Measurements from ENCODE around the gene CREBL2.
"Not testable (repeated sequence)": the region's sequence is repeated elsewhere in the genome, so short reads cannot be mapped to it uniquely, and the experiment has no call there.

CREBL2 gene, protein sequence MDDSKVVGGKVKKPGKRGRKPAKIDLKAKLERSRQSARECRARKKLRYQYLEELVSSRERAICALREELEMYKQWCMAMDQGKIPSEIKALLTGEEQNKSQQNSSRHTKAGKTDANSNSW

DNA sequence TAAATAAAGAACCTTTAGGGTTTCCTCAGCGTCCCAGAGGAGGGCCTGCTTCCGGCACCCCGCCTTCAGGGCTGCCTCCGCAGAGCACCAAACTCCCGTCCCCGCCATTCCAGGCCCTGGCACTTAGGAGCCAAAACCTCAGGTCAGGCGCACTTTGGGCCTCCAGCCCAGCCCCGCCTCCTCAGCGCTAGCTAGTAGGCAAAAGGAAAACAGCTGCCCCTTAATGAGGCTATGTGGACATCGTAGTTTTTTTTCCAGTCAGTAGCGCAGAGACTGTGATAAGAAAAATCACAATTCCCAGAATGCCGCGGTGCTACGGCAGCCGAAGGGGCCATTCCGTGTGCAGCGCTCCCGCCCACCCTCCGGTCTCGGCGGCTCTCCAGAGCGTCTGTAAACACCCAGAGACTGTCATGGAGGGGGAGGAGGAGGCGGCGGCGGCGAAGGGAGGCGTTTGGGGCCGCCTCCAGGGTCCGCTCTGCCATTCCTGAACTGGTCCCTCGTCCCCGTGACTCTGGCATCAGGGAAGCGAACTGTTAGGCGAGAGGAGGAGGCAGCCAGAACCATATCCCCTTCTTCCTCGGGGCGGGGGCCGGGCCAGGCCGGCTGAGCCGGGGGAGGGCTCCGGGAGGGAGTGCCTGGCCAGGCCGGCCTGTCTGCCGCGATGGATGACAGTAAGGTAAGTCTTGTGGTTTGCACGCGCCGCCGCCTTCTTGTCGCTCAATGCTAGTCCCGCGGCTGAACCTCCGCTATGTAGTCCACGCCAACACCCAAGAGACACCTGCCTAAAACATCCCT is at the start of gene CREBL2:
CREBL2 (plus strand) TSS at position 365 of the 795 bp plus-strand sequence; CDS start at position 662, 297 bp downstream.
- DNase-seq = peak; percentile 78

DNA sequence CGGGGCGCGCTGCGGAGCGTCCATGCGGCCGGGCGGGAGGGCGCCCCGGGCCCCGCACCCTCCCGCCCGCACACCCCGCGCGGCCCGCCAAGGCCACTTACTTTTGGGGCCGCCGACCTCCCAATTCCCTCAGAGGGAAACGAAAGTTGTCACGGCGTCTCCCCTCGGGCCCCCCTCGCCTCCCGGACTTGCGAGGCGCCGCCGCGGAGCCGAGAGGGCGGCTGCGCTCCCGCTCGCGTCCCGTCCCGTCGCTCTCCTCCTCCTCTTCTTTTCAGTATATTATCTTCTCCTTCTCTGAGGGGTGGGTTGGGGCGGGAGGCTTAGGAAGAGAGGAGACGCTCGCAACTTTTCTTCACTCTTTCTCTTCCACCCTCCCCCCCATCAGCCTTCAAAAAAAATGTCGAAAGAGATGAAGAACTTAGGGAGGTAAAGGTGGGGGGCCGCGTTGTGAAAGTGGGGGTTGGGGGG is 49.6 kb upstream of the CREBL2 start:
- peak; percentile 19 for DNase-seq

DNA sequence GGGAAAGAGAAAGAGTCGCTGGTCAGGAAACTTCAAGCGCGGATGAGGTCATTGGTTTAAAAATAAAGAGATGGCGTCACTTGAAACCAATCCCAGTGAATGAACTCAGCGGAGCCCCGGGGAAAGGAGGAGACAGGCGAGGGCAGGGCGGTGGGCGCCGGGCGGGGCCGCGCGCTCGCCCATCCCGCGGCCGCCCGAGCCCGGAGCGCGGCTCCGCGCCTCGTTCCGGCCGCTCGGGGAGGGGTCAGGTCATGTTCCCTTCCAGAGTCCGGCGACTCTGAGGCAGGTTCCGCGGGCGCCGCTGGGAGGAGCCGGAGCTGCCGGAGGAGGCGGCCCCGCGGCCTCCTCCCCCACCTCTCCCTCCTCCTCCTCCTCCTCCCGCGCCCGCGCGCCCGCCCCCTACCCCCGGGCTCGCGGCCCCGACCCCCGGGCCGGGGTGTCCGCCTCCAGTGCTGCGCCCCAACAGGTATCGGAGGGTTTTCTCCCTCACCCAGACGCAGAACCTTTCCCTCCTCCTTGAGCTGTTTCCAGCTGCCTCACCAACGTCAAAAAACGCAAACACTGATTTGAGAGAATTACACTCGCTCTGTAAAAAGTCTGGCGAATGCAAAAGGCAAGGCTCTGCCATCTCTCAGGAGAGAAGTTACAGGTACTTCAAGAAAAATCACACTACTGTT is 49.0 kb upstream of the CREBL2 start, which contains the start of gene DUSP16:
DUSP16 (minus strand) TSS at position 279 of the 677 bp plus-strand sequence. CDS start 41,765 bp downstream, outside the sequence.
- DNase-seq = peak; percentile 60

DNA sequence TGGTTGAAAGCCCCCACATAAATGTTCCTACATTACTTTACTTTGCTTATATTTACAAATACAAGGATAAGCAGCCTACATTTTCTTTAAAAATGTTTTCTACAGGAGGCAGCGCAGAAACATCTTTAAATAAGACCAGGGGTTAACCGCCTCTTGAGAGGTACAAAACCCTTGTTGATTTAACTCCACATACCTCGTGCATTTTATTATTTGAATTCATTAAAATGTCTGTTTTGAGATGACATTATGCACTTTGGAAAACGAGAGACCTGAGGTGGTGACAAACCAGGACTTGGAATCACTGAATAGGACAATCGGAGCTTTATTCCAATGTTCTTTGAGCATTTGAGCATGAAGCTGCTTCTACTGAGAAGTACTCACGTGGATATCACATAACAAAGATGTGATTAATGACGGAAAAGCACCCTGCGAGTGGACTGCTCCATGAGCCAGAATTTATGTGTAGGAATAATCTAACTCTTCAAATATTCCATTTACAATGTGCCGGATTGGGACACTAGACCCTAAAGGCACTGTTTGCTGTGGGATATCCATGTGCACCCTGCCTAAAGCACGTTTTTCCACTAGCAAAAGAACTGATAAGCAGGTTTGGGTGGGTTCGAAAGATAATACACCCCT is 48.3 kb upstream of the CREBL2 start:
- no peak for DNase-seq

DNA sequence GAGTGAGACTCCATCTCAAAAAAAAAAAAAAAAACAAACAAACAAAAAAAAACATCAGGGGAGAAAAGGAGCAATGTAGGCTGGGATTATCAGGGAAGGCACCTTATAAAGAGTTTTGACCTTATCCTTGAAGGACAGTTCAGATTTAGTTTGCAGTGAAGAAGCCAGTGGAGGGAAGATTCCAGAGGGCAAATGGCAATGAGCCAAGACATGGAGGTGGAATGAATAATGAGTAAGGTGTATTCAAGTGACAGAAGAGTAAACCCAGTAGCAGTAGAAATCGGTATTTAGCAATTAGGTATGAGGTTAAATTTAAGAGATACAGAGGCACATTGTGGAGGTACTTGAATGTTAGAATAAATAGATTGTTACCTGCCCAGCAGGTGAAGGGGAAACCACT is 46.8 kb upstream of the CREBL2 start:
- no peak for DNase-seq

DNA sequence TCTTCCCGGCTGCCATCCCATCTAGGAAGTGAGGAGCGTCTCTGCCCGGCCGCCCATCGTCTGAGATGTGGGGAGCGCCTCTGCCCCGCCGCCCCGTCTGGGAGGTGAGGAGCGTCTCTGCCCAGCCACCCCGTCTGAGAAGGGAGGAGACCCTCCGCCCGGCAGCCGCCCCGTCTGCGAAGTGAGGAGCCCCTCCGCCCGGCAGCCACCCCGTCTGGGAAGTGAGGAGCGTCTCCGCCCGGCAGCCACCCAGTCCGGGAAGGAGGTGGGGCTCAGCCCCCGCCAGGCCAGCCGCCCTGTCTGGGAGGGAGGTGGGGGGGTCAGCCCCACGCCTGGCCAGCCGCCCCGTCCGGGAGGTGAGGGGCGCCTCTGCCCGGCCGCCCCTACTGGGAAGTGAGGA is 45.7 kb upstream of the CREBL2 start:
- not testable (repeated sequence) for DNase-seq

DNA sequence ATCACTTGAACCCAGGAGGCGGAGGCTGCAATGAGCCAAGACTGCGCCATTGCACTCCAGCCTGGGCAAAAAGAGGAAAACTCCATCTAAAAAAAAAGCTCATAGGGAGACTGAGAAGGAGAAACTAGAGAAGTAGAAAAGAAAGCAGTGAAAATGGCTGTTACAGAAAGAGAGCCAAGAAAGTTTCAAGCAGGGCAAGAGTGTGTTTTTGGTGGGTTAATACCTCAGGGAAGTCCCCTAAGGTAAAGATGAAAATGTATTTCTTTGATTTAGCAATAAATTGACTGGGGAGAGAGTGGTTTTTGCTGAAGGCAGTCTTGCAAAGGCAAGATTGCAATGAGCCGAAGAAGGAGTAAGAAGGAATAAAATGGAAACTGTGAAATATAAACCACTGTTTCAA is 39.0 kb upstream of the CREBL2 start:
- no peak for DNase-seq

DNA sequence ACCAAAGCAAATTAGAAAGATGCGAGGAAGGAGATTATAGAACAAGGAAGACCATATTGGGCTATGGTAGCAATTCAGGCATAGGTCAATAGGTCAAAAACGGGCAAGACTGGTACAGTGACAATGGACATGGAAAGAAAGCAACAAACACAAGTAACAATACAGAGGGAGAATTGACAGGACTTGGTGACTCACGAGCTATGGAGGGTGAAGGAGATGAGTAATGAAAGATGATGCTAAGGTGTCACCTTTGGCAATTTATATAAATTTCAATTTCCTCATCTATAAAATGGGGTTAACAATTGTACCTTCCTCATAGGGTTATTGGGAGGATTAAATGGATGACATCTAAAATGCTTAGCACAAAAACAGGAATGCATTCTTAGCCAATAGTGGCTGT is 33.9 kb upstream of the CREBL2 start:
- DNase-seq = no peak

DNA sequence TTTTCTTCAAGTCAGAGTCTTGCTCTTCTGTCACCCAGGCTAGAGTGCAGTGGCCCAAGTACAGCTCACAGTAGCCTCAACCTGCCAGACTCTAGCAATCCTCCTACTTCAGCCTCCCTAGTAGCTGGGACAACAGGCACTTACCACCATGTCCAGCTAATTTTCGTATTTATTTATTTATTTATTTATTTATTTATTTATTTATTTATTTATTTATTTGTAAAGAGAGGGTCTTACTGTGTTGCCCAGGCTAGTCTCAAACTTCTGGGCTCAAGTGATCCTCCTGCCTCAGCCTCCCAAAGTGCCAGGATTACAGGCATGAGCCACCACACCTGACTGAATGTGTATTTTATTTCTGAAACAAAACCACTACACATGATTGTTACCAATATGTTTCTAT is 31.0 kb upstream of the CREBL2 start:
- not testable (repeated sequence) for DNase-seq

DNA sequence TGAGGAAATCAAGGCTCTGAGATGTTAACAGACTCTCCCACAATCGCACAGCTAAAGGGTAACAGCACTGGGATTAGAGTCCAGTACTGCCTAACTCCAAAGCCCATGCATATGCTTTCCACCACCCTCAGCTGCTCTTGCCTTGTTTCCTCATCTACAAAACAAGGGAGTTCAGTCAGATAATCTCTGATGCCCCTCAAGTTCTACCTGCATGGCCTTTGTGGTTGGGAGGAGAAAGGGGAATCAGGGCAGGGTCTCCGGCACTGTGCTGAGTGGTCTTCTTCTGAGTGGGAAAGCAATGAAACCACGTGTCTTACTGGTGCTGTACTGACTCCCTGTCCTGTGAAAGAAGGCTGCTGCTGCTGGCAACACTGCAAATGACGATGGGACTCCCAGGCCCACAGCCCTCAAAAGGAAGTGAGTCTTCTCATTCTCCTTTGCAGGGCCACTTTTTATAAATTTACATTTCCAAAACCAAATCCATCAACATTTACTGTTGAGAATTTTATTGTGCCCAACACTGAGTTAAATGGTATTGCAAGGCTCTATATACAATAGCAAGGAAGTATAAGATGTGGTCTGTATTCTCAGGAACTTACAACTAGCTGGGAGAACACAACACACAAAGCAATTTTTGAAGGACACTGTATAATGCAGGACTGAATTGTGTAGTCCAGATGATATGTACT is 29.3 kb upstream of the CREBL2 start:
- no peak for DNase-seq

DNA sequence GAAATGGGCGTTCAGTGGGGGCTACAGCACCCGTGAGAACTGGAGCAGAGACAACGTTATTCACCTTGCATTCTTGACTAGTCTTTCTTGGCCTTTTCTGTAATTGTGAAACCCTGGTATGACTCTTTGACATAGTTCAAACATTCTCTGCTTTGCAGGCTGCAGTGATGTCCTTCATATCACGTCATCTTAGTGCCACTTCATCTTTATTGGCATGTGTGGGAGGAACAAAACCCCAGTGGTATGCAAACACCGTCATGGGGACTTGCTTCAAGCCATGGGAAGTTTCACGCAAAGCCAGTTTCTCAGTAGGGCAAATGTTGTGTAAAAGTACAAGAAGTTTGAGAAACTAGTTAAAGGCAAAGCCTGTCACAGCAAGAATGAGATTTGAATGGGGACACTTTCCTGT is 28.8 kb upstream of the CREBL2 start:
- no peak for DNase-seq

DNA sequence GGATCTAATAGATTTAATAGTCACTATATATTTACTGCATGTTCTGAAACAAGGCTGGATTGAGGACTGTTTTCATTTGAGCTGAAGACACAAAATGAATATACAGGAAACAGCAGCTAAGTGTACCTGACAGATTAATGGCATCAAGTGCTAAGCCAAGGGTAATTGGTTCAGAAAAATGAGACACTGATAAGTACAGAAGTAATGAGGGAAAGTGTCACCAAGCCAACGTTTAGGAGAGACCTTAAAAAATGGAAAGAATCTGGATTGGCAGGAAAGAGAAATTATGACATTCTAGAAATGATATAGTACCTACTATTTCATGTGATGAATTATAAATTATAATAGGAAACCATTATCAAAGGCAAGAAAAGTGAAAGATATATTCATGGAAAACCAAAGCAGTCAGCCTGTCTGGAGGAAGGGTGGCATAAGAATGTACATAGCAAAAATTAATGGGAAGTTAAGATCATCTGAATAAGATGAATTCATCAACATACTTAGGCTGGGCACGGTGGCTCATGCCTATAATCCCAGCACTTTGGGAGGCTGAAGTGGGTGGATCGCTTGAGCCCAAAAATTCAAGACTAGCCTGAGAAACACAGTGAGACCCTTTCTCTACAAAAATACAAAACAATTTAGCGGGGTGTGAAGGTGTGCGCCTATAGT is 28.0 kb upstream of the CREBL2 start:
- no peak for DNase-seq

DNA sequence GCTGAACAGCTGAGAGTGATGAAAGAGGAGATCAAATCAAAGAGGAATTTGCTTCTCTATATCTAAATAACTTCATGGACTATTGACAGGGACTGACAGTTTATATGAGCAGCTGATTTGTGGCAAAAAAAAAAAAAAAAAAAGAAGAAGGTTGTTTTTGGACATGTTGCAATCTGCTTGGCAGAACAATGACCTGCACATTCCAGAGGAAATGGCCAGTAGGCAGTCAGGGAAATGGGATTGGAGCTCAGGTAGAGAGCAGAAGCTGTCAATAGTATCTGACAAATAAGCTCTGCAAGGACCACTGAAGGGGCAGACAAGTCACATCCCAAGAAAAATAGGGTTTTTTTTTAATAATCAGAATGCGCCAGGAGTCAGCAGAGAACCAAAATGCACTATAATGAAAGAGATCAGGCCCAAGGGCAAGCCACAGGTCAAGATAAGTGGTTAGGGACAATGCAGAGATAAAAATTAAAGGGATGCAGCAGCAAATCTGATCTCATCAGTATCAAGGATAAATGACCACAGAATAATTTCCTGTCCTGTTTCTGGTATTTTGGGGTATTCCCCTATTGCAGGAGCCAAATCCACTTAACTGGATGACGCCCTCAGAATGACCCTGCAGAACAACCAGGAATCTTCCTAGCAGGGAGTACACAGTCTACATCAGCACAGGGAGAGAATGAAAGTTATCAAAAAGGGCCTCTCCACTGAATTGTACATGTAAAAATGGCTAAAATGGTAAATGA is 26.4 kb upstream of the CREBL2 start:
- no peak for DNase-seq

DNA sequence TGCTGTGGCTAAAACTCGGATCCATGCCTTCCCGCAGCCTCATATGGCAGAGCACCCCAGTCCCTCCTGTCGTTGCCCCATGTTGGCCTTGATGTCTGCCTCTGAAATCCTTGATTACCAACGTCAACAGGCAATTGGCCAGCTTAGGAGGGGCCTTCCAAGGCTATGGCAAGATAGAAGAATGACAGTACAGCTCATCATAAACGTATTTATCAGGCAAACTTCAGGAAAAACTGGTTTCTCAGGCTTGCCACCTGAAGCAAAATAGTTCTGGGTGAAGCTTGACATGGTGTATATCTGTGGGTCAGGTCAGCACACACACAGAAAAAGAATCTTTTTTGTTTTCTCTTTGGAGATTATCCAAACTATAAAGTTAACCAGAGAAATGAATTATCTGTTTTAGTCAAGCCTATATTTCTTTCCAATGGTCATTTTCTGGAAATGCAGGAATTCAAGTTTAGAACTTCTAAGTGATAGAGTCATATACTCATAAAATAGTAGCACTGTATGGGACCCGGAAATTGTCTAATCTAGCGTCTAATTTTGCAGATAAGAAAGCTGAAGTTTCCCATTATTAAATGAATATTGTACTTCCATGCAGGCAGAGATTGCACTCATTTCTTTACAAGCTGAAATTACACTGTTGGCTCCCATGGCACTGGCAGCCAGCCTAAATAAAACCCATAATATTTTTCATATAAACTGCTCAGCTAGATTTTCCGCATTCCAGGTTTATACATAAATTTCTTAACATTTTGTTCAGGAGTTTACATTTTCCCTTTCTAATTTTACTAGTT is 24.6 kb upstream of the CREBL2 start:
- DNase-seq = no peak

DNA sequence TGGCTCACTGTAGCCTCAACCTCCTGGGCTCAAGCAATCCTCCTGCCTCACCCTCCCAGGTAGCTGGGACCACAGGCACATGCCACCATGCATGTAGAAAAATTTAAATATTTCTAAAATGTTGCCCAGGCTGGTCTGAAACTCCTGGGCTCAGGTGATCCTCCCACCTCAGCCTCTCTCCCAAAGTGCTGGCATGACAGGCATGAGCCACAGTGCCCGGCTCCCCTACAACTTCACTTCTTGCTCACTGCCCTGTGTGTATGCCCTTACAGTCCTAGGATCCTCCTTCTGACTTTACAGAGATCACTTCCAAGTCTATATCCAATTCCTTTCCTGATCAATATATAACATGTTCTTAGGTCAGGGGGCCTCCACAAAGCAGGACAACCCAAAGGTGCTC is 23.8 kb upstream of the CREBL2 start:
- no peak for DNase-seq

DNA sequence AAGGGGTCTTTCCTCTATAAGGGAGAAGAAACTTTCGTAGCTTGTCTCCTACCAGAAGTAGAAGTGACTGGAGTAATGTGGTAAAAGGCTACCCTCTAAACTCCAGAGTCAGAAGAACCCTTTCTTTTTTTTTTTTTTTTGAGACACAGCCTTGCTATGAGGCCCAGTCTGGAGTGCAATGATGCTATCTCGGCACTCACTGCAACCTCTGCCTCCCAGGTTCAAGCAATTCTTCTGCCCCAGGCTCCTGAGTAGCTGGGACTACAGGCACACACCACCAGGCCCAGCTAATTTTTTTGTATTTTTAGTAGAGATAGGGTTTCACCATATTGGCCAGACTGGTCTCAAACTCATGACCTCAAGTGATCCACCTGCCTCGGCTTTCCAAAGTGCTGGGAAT is 23.2 kb upstream of the CREBL2 start:
- DNase-seq = not testable (repeated sequence)

DNA sequence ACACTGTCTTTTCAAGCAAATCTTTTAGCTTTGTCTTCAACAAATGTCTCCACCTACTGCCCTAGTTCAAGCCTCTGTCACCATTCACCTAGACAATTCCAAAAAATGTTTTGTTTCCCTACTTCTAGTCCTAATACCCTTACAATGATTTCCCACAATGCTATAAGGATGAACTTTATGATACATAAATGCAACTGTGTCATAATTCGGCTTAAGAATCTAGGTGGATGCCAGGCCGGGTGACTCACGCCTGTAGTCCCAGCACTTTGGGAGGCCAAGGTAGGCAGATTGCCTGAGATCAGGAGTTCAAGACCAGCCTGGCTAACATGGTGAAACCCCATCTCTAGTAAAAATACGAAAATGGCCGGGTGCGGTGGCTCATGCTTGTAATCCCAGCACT is 20.7 kb upstream of the CREBL2 start:
- no peak for DNase-seq

DNA sequence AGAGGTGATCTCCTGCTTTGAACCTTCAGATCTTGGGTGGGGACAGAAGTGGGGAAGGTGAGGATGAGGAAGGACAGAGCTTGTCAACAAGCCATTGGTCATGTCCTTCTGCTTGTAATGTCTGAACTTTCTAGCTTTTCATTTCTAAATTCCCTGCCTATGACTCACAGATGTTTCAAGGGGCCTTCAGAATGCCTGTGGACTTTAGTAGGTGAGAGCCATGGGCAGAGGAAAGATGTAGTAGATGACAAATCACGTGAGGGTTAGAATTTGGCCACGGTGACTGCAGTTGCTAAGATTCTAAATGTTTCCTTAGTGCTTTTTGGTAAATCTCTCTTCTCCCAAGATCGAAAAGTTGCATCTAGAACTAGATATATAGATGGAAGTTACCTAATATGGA is 18.7 kb upstream of the CREBL2 start:
- DNase-seq = no peak

DNA sequence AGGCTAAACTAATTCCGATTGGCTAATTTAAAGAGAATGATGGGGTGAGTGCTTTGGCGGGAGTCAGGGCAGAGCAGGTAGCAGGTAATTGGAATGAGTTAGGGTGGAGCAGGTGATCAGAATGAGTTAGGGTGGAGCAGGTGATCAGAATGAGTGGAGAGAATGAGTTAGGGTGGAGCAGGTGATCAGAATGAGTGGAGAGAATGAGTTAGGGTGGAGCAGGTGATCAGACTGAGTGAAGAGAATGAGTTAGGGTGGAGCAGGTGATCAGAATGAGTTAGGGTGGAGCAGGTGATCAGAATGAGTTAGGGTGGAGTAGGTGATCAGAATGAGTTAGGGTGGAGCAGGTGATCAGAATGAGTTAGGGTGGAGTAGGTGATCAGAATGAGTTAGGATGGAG is 15.7 kb upstream of the CREBL2 start:
- not testable (repeated sequence) for DNase-seq

DNA sequence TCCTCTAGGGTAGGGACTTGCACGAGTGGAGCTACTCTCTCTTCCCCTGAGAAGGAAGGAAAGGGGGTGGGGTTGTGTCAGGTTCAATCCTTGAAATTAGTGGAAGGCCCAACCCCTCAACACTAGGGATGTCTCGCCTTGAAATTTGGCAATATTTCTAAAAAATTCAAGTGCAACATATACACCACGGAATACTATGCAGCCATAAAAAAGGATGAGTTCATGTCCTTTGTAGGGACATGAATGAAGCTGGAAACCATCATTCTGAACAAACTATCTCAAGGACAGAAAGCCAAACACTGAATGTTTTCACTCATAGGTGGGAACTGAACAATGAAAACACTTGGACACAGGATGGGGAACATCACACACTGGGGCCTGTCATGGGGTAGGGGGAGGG is 15.1 kb upstream of the CREBL2 start:
- DNase-seq = not testable (repeated sequence)

DNA sequence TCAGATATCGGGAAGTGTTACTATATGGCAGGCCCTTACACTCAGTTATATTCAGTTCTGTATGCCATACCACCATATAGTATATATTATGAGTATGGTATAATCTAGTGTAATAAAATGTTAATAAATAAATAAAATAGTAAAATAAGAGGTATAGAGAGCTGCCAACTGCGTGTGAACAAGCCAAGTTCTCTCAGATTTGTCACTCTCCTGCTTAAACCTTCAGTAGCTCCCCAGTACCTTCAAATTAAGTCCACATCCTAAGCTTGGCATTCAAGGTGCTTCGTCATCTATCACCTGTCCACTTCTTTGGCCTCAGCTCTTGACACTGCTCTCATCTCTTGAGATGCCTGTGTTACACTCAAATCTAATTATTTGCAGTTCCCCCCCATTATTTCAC is 12.8 kb upstream of the CREBL2 start:
- no peak for DNase-seq
